ENCODE results near the gene BTC. TPM values are rescaled to one million over a fixed set of nuclear protein-coding genes. Genes with fewer than 3 reads are reported as not detected.

The BTC gene
- total and polyA plus RNA-seq, 9 of the 15 experiments (the other 6 are each of a cell fraction or from before 2014, with no cell fraction given), result not detected

DNA sequence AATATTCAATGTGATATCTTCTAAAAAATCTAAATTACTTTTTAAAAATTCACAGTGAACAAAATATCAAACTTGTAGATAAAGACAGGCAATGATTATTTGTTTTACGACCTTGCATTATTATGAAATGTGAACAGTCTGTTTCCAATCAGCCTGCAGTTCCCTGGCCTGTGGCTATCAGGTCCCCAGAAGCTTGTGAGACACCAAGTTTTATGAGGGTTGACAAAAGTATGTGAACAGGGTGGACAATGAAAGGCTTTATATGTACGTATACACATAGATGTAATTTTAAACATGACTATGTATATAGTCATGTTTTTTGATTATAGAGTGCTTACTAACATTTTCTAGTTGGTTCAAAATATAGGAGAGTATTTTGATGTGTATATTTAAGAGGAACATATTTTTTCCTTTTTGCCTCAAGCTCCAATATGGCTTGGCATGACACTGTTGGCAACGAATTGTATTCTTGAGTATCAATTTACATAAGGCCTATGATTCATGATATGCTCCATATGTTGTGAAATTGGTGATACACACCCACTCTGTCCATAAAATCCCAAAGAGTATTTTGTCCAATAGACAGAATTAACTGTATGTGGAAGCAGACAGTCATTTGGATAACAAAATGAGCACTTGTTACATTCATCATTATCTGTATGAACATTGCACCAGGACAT, 55.7 kb downstream of the BTC start (continued):
- TF ChIP-seq, protein P1, sequence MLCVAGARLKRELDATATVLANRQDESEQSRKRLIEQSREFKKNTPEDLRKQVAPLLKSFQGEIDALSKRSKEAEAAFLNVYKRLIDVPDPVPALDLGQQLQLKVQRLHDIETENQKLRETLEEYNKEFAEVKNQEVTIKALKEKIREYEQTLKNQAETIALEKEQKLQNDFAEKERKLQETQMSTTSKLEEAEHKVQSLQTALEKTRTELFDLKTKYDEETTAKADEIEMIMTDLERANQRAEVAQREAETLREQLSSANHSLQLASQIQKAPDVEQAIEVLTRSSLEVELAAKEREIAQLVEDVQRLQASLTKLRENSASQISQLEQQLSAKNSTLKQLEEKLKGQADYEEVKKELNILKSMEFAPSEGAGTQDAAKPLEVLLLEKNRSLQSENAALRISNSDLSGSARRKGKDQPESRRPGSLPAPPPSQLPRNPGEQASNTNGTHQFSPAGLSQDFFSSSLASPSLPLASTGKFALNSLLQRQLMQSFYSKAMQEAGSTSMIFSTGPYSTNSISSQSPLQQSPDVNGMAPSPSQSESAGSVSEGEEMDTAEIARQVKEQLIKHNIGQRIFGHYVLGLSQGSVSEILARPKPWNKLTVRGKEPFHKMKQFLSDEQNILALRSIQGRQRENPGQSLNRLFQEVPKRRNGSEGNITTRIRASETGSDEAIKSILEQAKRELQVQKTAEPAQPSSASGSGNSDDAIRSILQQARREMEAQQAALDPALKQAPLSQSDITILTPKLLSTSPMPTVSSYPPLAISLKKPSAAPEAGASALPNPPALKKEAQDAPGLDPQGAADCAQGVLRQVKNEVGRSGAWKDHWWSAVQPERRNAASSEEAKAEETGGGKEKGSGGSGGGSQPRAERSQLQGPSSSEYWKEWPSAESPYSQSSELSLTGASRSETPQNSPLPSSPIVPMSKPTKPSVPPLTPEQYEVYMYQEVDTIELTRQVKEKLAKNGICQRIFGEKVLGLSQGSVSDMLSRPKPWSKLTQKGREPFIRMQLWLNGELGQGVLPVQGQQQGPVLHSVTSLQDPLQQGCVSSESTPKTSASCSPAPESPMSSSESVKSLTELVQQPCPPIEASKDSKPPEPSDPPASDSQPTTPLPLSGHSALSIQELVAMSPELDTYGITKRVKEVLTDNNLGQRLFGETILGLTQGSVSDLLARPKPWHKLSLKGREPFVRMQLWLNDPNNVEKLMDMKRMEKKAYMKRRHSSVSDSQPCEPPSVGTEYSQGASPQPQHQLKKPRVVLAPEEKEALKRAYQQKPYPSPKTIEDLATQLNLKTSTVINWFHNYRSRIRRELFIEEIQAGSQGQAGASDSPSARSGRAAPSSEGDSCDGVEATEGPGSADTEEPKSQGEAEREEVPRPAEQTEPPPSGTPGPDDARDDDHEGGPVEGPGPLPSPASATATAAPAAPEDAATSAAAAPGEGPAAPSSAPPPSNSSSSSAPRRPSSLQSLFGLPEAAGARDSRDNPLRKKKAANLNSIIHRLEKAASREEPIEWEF (CRISPR knock-in tag; IDR thresholded peaks at IDR 0.05), result no peak
- TF ChIP-seq ZNF232 (CRISPR knock-in tag; IDR thresholded peaks at IDR 0.05) (no peak), HDAC6 (IDR thresholded peaks at IDR 0.05; ENCODE audit: low read depth, low read length) (no peak), HDAC2 (IDR thresholded peaks at IDR 0.05) (no peak)
- TF ChIP-seq, protein P2, sequence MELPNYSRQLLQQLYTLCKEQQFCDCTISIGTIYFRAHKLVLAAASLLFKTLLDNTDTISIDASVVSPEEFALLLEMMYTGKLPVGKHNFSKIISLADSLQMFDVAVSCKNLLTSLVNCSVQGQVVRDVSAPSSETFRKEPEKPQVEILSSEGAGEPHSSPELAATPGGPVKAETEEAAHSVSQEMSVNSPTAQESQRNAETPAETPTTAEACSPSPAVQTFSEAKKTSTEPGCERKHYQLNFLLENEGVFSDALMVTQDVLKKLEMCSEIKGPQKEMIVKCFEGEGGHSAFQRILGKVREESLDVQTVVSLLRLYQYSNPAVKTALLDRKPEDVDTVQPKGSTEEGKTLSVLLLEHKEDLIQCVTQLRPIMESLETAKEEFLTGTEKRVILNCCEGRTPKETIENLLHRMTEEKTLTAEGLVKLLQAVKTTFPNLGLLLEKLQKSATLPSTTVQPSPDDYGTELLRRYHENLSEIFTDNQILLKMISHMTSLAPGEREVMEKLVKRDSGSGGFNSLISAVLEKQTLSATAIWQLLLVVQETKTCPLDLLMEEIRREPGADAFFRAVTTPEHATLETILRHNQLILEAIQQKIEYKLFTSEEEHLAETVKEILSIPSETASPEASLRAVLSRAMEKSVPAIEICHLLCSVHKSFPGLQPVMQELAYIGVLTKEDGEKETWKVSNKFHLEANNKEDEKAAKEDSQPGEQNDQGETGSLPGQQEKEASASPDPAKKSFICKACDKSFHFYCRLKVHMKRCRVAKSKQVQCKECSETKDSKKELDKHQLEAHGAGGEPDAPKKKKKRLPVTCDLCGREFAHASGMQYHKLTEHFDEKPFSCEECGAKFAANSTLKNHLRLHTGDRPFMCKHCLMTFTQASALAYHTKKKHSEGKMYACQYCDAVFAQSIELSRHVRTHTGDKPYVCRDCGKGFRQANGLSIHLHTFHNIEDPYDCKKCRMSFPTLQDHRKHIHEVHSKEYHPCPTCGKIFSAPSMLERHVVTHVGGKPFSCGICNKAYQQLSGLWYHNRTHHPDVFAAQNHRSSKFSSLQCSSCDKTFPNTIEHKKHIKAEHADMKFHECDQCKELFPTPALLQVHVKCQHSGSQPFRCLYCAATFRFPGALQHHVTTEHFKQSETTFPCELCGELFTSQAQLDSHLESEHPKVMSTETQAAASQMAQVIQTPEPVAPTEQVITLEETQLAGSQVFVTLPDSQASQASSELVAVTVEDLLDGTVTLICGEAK (IDR thresholded peaks at IDR 0.05), result no peak
- TF ChIP-seq, protein P2 (CRISPR knock-in tag; IDR thresholded peaks at IDR 0.05), result no peak
